Endothelial cell of umbilical vein (primary cell): ENCODE data around the gene FABP6.

Experiments used
- EZH2 ChIP-seq: IDR thresholded peaks from 2 replicates; pipeline ENCODE4 v1.6.1; 2012; ENCODE audit warnings: borderline replicate concordance, low read depth, mild to moderate bottlenecking, moderate library complexity, low read length, inconsistent platforms; ENCODE audit not compliant: severe bottlenecking
- FOS ChIP-seq: IDR thresholded peaks from 2 replicates; pipeline ENCODE4 v1.6.1; 2011; ENCODE audit warnings: mild to moderate bottlenecking, low read length, moderate library complexity, borderline replicate concordance; ENCODE audit not compliant: insufficient read depth
- GATA2 ChIP-seq: IDR thresholded peaks from 2 replicates; pipeline ENCODE4 v1.7.0; 2011; ENCODE audit warnings: low read depth, mild to moderate bottlenecking, moderate library complexity, mixed read lengths, low read length; ENCODE audit not compliant: insufficient read length, insufficient read depth
- JUN ChIP-seq: IDR thresholded peaks from 2 replicates; pipeline ENCODE4 v1.6.1; 2011; ENCODE audit warnings: borderline replicate concordance, low read depth; ENCODE audit not compliant: insufficient read length, insufficient read depth
- MYC ChIP-seq: IDR thresholded peaks from one replicate; pipeline ENCODE4 v1.6.1; 2011; ENCODE audit warnings: mild to moderate bottlenecking, low read depth, low read length
- POLR2A ChIP-seq: IDR thresholded peaks from 2 replicates; pipeline ENCODE4 v1.6.1; 2012; ENCODE audit warnings: low read depth, mild to moderate bottlenecking, control low read depth, low read length
- POLR2AphosphoS5 ChIP-seq: IDR thresholded peaks from 2 replicates; pipeline ENCODE4 v1.6.1; 2012; ENCODE audit warnings: low read depth, mild to moderate bottlenecking, control low read depth, low read length, moderate library complexity; ENCODE audit not compliant: insufficient read depth
- TF ChIP-seq, protein P1 (sequence below), 2 donors: IDR thresholded peaks; 1 replicate in 1 of 2; 2 replicates in 1 of 2; pipeline ENCODE4 v1.5.1; 2011; ENCODE audit warnings: low read length in 2 of 2, mild to moderate bottlenecking in 2 of 2, moderate library complexity in 2 of 2, control low read depth in 1 of 2, inconsistent platforms in 1 of 2, low read depth in 1 of 2; ENCODE audit not compliant: insufficient read depth in 1 of 2; ENCODE audit errors: extremely low read depth in 1 of 2
- TF ChIP-seq, protein P2 (sequence below): IDR thresholded peaks from 2 replicates; pipeline ENCODE4 v1.6.1; 2011; ENCODE audit not compliant: insufficient read depth, insufficient read length

DNA sequence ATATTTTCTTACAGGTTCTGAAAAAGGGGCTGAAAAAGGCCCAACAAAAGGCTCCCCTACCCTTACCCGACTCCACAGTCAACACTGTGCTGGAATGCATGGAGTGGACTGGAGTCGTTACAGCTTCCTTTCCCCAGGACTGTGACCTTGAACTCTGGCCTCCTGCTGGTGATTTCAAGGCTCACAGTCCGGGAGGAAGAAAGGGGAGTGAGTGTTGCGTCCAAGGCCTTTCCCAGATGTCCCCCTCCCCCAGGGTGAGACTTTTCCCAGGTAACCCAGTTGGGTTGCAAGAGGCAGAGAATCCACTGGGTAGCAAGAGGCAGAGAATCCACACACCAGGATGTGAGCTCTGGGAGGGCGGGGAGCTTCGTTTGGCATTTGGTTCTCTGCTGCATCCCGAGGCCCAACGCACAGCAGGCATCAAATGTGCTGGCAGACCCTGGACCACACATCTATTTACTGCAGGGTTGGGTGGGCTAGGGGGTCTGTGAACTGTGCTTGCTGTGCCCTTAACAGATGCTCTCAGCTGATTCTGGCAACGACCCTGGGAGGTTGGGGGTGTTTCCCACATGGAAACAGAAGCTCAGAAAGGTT lies 37.5 kb downstream of the FABP6 start:
- TF ChIP-seq, protein P1, sequence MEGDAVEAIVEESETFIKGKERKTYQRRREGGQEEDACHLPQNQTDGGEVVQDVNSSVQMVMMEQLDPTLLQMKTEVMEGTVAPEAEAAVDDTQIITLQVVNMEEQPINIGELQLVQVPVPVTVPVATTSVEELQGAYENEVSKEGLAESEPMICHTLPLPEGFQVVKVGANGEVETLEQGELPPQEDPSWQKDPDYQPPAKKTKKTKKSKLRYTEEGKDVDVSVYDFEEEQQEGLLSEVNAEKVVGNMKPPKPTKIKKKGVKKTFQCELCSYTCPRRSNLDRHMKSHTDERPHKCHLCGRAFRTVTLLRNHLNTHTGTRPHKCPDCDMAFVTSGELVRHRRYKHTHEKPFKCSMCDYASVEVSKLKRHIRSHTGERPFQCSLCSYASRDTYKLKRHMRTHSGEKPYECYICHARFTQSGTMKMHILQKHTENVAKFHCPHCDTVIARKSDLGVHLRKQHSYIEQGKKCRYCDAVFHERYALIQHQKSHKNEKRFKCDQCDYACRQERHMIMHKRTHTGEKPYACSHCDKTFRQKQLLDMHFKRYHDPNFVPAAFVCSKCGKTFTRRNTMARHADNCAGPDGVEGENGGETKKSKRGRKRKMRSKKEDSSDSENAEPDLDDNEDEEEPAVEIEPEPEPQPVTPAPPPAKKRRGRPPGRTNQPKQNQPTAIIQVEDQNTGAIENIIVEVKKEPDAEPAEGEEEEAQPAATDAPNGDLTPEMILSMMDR (IDR thresholded peaks at IDR 0.05; ENCODE audit: extremely low read depth in 1 of 2, insufficient read depth in 1 of 2, low read depth in 1 of 2, low read length in 2 of 2) = no peak
- TF ChIP-seq MYC = no peak
- TF ChIP-seq POLR2AphosphoS5 = no peak
- no peak for TF ChIP-seq POLR2A
- TF ChIP-seq EZH2 = no peak
- no peak for TF ChIP-seq FOS
- TF ChIP-seq, protein P2, sequence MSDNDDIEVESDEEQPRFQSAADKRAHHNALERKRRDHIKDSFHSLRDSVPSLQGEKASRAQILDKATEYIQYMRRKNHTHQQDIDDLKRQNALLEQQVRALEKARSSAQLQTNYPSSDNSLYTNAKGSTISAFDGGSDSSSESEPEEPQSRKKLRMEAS = no peak
- TF ChIP-seq JUN = no peak
- no peak for TF ChIP-seq GATA2
